GM23338 (cell line): ENCODE measurements around the gene SLC6A8. TPM values are rescaled to one million over a fixed set of nuclear protein-coding genes. Genes with fewer than 3 reads are reported as not detected.

Experiments
- ATAC-seq: fragments of 200-7000 bp; cut with Tn5 transposase; 3 replicates; pipeline ENCODE4 v1.9.1; 2020
- DNase-seq: peaks from one replicate; pipeline ENCODE4 v3.0.0-alpha.2; 2015; ENCODE audit warnings: low spot score
- H2AFZ ChIP-seq: fragments of 200-600 bp; sonication (generic); 2 replicates; pipeline ENCODE4 v1.8.0; 2016; ENCODE audit warnings: antibody characterized with exemption, mild to moderate bottlenecking, moderate library complexity
- H3F3A ChIP-seq: fragments of 200-600 bp; sonication (generic); replicated peaks from 2 replicates; pipeline ENCODE4 v1.8.0; 2017; ENCODE audit warnings: antibody characterized with exemption, mixed run types, low read depth
- H3K27ac ChIP-seq: fragments of 200-600 bp; sonication (generic); 2 replicates; pipeline ENCODE4 v1.6.1; 2016; ENCODE audit warnings: low read depth
- H3K27me3 ChIP-seq: fragments of 200-600 bp; sonication (generic); 2 replicates; pipeline ENCODE4 v1.8.0; 2016; ENCODE audit warnings: mild to moderate bottlenecking, mixed run types, moderate library complexity; ENCODE audit not compliant: insufficient read depth
- H3K36me3 ChIP-seq: fragments of 200-600 bp; sonication (generic); 2 replicates; pipeline ENCODE4 v1.8.0; 2016; ENCODE audit warnings: mild to moderate bottlenecking; ENCODE audit not compliant: insufficient read depth
- H3K4me1 ChIP-seq: fragments of 200-600 bp; sonication (generic); 2 replicates; pipeline ENCODE4 v1.8.0; 2016; ENCODE audit warnings: mild to moderate bottlenecking, moderate library complexity; ENCODE audit not compliant: insufficient read depth
- H3K4me2 ChIP-seq: fragments of 200-600 bp; sonication (generic); 2 replicates; pipeline ENCODE4 v1.7.1; 2017; ENCODE audit warnings: mixed run types
- H3K4me3 ChIP-seq: fragments of 200-600 bp; sonication (generic); 2 replicates; pipeline ENCODE4 v1.6.1; 2016; ENCODE audit warnings: mixed run types
- H3K79me2 ChIP-seq: fragments of 200-600 bp; sonication (generic); replicated peaks from 2 replicates; pipeline ENCODE4 v1.8.0; 2017; ENCODE audit warnings: mild to moderate bottlenecking; ENCODE audit not compliant: insufficient read depth
- H3K9me2 ChIP-seq: fragments of 200-600 bp; sonication (generic); 2 replicates; pipeline ENCODE4 v1.8.0; 2017; ENCODE audit not compliant: insufficient read depth
- H4K20me1 ChIP-seq: fragments of 200-600 bp; sonication (generic); replicated peaks from 2 replicates; pipeline ENCODE4 v1.8.0; 2017; ENCODE audit warnings: mild to moderate bottlenecking; ENCODE audit not compliant: insufficient read depth
- H3K27ac Mint-ChIP-seq: 2 replicates; pipeline ENCODE4 v1.8.0; 2020; ENCODE audit warnings: inconsistent platforms, mild to moderate bottlenecking, moderate library complexity, mixed read lengths
- H3K27me3 Mint-ChIP-seq: 3 replicates; pipeline ENCODE4 v1.8.0; 2022; ENCODE audit warnings: low read depth, mild to moderate bottlenecking, moderate library complexity, mixed read lengths, inconsistent platforms; ENCODE audit not compliant: insufficient read depth, poor library complexity
- H3K36me3 Mint-ChIP-seq: 3 replicates; pipeline ENCODE4 v1.8.0; 2021; ENCODE audit warnings: low read depth, mild to moderate bottlenecking, inconsistent platforms, moderate library complexity, mixed read lengths
- H3K4me1 Mint-ChIP-seq: 3 replicates; pipeline ENCODE4 v1.8.0; 2020; ENCODE audit warnings: mild to moderate bottlenecking, inconsistent platforms, mixed read lengths
- H3K4me3 Mint-ChIP-seq: 3 replicates; pipeline ENCODE4 v1.8.0; 2021; ENCODE audit warnings: moderate library complexity, mild to moderate bottlenecking, inconsistent platforms, mixed read lengths
- H3K9me3 Mint-ChIP-seq: 3 replicates; pipeline ENCODE4 v1.8.0; 2020; ENCODE audit warnings: moderate library complexity, mild to moderate bottlenecking, inconsistent platforms, mixed read lengths
- CREB1 ChIP-seq: fragments of 250-450 bp; sonication (Bioruptor Pico); IDR thresholded peaks from 2 replicates; pipeline ENCODE4 v1.5.0; 2020; ENCODE audit warnings: low read depth, mild to moderate bottlenecking, moderate library complexity
- EZH2phosphoT487 ChIP-seq: fragments of 200-600 bp; sonication (generic); IDR thresholded peaks from one replicate; pipeline ENCODE4 v1.8.1; 2018; ENCODE audit warnings: antibody characterized with exemption; ENCODE audit not compliant: unreplicated experiment
- JUNB ChIP-seq: IDR thresholded peaks from one replicate; pipeline ENCODE4 v1.6.1; 2016; ENCODE audit warnings: antibody characterized with exemption; ENCODE audit not compliant: unreplicated experiment
- NANOG ChIP-seq: IDR thresholded peaks from 2 replicates; pipeline ENCODE4 v1.6.1; 2016; ENCODE audit warnings: antibody characterized with exemption, borderline replicate concordance
- POLR2AphosphoS5 ChIP-seq: IDR thresholded peaks from 2 replicates; pipeline ENCODE4 v1.6.1; 2016; ENCODE audit warnings: antibody characterized with exemption, low read depth
- STAT1 ChIP-seq: IDR thresholded peaks from one replicate; pipeline ENCODE4 v1.6.1; 2016; ENCODE audit warnings: antibody characterized with exemption; ENCODE audit not compliant: unreplicated experiment
- ZNF114 ChIP-seq: fragments of 250-450 bp; sonication (Bioruptor Pico); IDR thresholded peaks from 2 replicates; pipeline ENCODE4 v1.5.0; 2020; ENCODE audit warnings: mild to moderate bottlenecking, moderate library complexity
- ZNF331 ChIP-seq: fragments of 250-450 bp; sonication (Bioruptor Pico); IDR thresholded peaks from 2 replicates; pipeline ENCODE4 v1.5.0; 2020; ENCODE audit warnings: low read depth, mild to moderate bottlenecking, moderate library complexity
- ZNF462 ChIP-seq: fragments of 250-450 bp; sonication (Bioruptor Pico); IDR thresholded peaks from 2 replicates; pipeline ENCODE4 v1.5.0; 2020; ENCODE audit warnings: mild to moderate bottlenecking, moderate library complexity
- polyA plus RNA-seq: library from polyadenylated mRNA; unstranded; fragments of >200 nt; fragmentation: Nextera tagmentation; extraction: Ambion mirVana; gene quantifications from 2 replicates; pipeline ENCODE4 v1.2.1, GENCODE V29; 2016
- total RNA-seq: library from RNA; depleted of rRNA; stranded (reverse); fragments of >200 nt; shearing (Covaris generic); gene quantifications from 2 replicates; pipeline ENCODE4 v1.2.3, GENCODE V29; 2014
- TF ChIP-seq, protein P1 (sequence below): IDR thresholded peaks from 2 replicates; pipeline ENCODE4 v1.6.1; 2016; ENCODE audit warnings: antibody characterized with exemption
- TF ChIP-seq, protein P2 (sequence below): IDR thresholded peaks from one replicate; pipeline ENCODE4 v1.6.1; 2018; ENCODE audit warnings: antibody characterized with exemption; ENCODE audit not compliant: unreplicated experiment
- TF ChIP-seq, protein P3 (sequence below), 2 experiments: fragments of 200-600 bp in 1 of 2; sonication (generic) in 1 of 2; conservative IDR thresholded peaks; 2 replicates each; pipeline versions ENCODE4 v1.5.1 to v1.6.1; 2016 to 2017; ENCODE audit warnings: antibody characterized with exemption in 2 of 2, low read depth in 2 of 2, mild to moderate bottlenecking in 2 of 2, moderate library complexity in 1 of 2

Gene SLC6A8
- total and polyA plus RNA-seq, 2 experiments from 2014 or later = 19.5 to 68.6 TPM

- H4K20me1 ChIP-seq = no peaks in the 10 kb centered on the region
- H3K9me2 ChIP-seq = no peaks in the 10 kb centered on the region
- Mint-ChIP-seq H3K4me3 (peak overlapping the region; percentile 66), H3K27ac (no peak overlapping the region), H3K27me3 (peaks cover 4% of the 10 kb centered on the region), H3K4me1 (peaks cover 13% of the 10 kb centered on the region), H3K9me3 (peaks cover under 1% of the 10 kb centered on the region; the same call in 1 of the 3 replicates), H3K36me3 (peaks cover 6% of the 10 kb centered on the region; the same call in 2 of the 3 replicates)
- peak overlapping the region; percentile 66; the same call in 1 of the 2 replicates for H3K4me2 ChIP-seq
- ATAC-seq (peak; percentile 2; the same call in 1 of the 3 replicates), DNase-seq (no peak)
- TF ChIP-seq ZNF462 (no peak), EZH2phosphoT487 (no peak), ZNF114 (CRISPR knock-in tag) (no peak), ZNF331 (CRISPR knock-in tag) (no peak), CREB1 (no peak), POLR2AphosphoS5 (no peak), NANOG (no peak), JUNB (no peak), STAT1 (no peak)
- TF ChIP-seq, protein P1, sequence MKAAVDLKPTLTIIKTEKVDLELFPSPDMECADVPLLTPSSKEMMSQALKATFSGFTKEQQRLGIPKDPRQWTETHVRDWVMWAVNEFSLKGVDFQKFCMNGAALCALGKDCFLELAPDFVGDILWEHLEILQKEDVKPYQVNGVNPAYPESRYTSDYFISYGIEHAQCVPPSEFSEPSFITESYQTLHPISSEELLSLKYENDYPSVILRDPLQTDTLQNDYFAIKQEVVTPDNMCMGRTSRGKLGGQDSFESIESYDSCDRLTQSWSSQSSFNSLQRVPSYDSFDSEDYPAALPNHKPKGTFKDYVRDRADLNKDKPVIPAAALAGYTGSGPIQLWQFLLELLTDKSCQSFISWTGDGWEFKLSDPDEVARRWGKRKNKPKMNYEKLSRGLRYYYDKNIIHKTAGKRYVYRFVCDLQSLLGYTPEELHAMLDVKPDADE = no peak
- TF ChIP-seq, protein P2, sequence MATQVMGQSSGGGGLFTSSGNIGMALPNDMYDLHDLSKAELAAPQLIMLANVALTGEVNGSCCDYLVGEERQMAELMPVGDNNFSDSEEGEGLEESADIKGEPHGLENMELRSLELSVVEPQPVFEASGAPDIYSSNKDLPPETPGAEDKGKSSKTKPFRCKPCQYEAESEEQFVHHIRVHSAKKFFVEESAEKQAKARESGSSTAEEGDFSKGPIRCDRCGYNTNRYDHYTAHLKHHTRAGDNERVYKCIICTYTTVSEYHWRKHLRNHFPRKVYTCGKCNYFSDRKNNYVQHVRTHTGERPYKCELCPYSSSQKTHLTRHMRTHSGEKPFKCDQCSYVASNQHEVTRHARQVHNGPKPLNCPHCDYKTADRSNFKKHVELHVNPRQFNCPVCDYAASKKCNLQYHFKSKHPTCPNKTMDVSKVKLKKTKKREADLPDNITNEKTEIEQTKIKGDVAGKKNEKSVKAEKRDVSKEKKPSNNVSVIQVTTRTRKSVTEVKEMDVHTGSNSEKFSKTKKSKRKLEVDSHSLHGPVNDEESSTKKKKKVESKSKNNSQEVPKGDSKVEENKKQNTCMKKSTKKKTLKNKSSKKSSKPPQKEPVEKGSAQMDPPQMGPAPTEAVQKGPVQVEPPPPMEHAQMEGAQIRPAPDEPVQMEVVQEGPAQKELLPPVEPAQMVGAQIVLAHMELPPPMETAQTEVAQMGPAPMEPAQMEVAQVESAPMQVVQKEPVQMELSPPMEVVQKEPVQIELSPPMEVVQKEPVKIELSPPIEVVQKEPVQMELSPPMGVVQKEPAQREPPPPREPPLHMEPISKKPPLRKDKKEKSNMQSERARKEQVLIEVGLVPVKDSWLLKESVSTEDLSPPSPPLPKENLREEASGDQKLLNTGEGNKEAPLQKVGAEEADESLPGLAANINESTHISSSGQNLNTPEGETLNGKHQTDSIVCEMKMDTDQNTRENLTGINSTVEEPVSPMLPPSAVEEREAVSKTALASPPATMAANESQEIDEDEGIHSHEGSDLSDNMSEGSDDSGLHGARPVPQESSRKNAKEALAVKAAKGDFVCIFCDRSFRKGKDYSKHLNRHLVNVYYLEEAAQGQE = no peak
- TF ChIP-seq, protein P3, sequence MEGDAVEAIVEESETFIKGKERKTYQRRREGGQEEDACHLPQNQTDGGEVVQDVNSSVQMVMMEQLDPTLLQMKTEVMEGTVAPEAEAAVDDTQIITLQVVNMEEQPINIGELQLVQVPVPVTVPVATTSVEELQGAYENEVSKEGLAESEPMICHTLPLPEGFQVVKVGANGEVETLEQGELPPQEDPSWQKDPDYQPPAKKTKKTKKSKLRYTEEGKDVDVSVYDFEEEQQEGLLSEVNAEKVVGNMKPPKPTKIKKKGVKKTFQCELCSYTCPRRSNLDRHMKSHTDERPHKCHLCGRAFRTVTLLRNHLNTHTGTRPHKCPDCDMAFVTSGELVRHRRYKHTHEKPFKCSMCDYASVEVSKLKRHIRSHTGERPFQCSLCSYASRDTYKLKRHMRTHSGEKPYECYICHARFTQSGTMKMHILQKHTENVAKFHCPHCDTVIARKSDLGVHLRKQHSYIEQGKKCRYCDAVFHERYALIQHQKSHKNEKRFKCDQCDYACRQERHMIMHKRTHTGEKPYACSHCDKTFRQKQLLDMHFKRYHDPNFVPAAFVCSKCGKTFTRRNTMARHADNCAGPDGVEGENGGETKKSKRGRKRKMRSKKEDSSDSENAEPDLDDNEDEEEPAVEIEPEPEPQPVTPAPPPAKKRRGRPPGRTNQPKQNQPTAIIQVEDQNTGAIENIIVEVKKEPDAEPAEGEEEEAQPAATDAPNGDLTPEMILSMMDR (conservative IDR thresholded peaks at IDR 0.05; ENCODE audit: low read depth in 2 of 2) = no peak
- H2AFZ ChIP-seq = no peak overlapping the region
- no peaks in the 10 kb centered on the region for H3K27me3 ChIP-seq
- H3K79me2 ChIP-seq = no peaks in the 10 kb centered on the region
- no peak overlapping the region for H3K27ac ChIP-seq
- H3K4me3 ChIP-seq = peak overlapping the region; percentile 48
- no peaks in the 10 kb centered on the region for H3K36me3 ChIP-seq
- H3K4me1 ChIP-seq = no peaks in the 10 kb centered on the region; the same call in 1 of the 2 replicates
- H3F3A ChIP-seq = no peaks in the 10 kb centered on the region
Observed at GRCh38 chrX:153688911-153689590, 1.3 kb downstream of the SLC6A8 start.
